Skeletal muscle cell (primary cell): ENCODE results near the gene ZNF687.
A peak's percentile ranks its signal among the peaks of the same experiment; 100 is the strongest.
"Not testable (repeated sequence)": the region's sequence is repeated elsewhere in the genome, so short reads cannot be mapped to it uniquely, and the experiment has no call there.

Source experiments
- DNase-seq: peaks from one replicate; pipeline ENCODE4 v3.0.0-alpha.2; 2010; ENCODE audit warnings: low read depth
- H3K4me3 ChIP-seq: 2 replicates; pipeline ENCODE4 v1.5.1; 2011; ENCODE audit warnings: low read depth, mild to moderate bottlenecking, control low read depth, low read length, moderate library complexity

ZNF687 gene

GRCh38 chr1:151273924-151274466, 8.1 kb upstream of the ZNF687 start:
- no peak overlapping the region for H3K4me3 ChIP-seq
- DNase-seq: no peak

- DNase-seq, H3K4me3 ChIP-seq: not testable (repeated sequence)
Measured at GRCh38 chr1:151275341-151275740, 6.8 kb upstream of the ZNF687 start.

- no peak overlapping the region for H3K4me3 ChIP-seq
- DNase-seq: no peak
Measured at GRCh38 chr1:151277249-151277648, 4.8 kb upstream of the ZNF687 start.

- DNase-seq: peak; percentile 91
- peak overlapping the region; percentile 92 for H3K4me3 ChIP-seq
Measured at GRCh38 chr1:151281225-151281968, 702 bp upstream of the ZNF687 start.

GRCh38 chr1:151282883-151283725, 1.0 kb downstream of the ZNF687 start:
- DNase-seq: no peak
- peak overlapping the region; percentile 92 for H3K4me3 ChIP-seq

- H3K4me3 ChIP-seq: no peak overlapping the region
- DNase-seq: no peak
Measured at GRCh38 chr1:151284013-151284577, 2.0 kb downstream of the ZNF687 start.

GRCh38 chr1:151286619-151287340, 4.7 kb downstream of the ZNF687 start:
- no peak overlapping the region for H3K4me3 ChIP-seq
- no peak for DNase-seq

- DNase-seq: no peak
- no peak overlapping the region for H3K4me3 ChIP-seq
Measured at GRCh38 chr1:151287341-151287699, 5.2 kb downstream of the ZNF687 start.

GRCh38 chr1:151287767-151288500, 5.8 kb downstream of the ZNF687 start:
- no peak for DNase-seq
- H3K4me3 ChIP-seq: no peak overlapping the region

- no peak overlapping the region for H3K4me3 ChIP-seq
- DNase-seq: no peak
Measured at GRCh38 chr1:151288502-151288901, 6.4 kb downstream of the ZNF687 start.

- DNase-seq: no peak
- no peak overlapping the region for H3K4me3 ChIP-seq
Measured at GRCh38 chr1:151289080-151289935, 7.2 kb downstream of the ZNF687 start.

GRCh38 chr1:151289991-151290708, 8.1 kb downstream of the ZNF687 start:
- no peak overlapping the region for H3K4me3 ChIP-seq
- DNase-seq: no peak

GRCh38 chr1:151290709-151291303, 8.7 kb downstream of the ZNF687 start:
- no peak for DNase-seq
- no peak overlapping the region for H3K4me3 ChIP-seq

- H3K4me3 ChIP-seq: no peak overlapping the region
- DNase-seq: no peak
Measured at GRCh38 chr1:151292207-151293030, 10.3 kb downstream of the ZNF687 start.

GRCh38 chr1:151293093-151293492, 11.0 kb downstream of the ZNF687 start:
- H3K4me3 ChIP-seq: no peak overlapping the region
- DNase-seq: no peak

GRCh38 chr1:151294742-151295462, 12.8 kb downstream of the ZNF687 start:
- no peak for DNase-seq
- H3K4me3 ChIP-seq: no peak overlapping the region
